NOMO-1 treated with dmso at 0.1 percent for 144 hours (cell line): Measurements from ENCODE around the gene LRRC45.

Source experiments
- DNase-seq: peaks from one replicate; lab custom pipeline; 2025; ENCODE audit not compliant: unreplicated experiment; lab: John Stamatoyannopoulos, UW

The LRRC45 gene

DNA sequence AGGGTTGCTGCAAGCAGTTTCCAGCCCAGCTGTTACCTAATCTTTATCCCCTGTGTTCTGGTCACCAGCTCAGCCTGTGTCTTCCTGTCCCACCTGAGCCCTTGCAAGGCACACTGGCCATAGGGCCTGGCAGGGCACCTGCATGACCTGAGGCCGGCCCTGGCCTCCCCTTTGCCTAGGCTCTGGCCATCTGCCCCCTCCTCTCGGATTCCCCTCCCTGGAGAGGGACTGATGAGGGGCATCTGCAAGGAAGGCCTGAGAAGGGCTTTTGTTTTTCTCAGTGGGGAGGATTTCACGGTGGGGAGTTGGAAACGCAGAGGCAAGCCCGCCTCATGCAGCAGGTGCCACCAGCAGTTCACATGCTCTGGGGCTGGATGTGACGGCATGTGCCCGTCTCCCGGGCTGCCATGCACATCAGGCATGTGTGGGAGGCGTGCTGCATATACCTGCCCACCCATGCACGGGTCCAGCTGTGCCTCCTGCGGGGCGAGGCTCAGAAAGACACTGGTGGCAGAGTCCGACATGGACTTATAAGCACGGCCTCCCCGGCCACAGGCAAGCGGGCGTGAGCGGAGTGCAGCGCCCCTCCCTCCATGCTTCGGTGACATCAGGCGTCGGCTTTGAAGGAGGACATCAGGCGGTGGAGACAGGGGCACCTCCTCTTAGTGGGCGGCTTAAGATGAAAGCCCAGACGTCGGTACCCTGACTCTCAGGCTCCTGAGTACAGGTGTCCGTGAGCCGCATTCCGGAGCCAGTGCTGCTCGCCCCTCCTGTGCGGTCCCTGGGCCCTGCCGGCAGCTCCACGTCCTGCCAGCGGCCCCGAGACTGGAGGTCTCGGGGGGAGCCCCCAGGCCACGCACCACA lies 29.1 kb upstream of the LRRC45 start:
- no peak for DNase-seq

DNA sequence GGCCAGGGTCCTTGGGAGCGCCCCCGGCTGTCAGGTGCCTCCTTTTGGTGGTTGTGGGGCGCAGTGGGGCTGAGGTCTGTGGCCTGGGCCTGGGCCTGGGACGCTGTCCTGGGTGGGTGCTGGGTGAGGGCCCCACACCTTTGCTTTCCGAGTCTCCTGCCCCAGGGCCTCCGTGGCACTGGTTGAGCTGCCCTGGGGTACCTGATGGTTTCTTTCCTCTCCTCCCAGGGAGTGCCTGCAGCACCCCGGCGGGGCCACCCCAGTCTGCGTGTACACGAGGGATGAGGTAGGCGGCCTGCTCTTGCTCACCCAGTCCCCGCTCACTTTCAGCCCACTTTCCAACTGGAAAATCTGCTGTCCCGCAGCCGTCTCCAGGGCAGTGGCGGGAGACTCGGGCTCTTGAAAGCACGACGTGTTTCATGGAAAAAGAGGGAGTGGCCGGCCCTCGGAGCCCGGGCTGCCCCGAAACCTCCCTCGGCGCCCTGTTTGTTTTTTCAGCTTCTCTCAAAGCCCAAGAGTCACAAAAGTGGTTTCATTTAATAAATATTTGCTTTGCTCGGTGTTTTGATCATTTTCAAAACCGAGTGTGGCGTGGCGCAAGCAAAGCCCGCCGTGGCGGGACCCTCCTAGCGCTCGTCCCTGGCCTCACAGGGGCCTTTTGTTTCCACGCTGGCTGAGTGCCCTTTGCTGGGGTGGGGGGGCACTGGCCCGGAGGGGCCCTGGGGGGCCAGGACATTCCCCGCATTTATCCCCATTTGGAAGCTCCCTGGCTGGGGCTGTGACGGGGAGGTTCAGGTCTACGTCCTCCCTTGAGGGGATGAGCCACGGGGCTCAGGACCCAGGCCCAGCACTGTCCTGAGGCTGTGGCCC lies 28.3 kb upstream of the LRRC45 start:
- DNase-seq: no peak

DNA sequence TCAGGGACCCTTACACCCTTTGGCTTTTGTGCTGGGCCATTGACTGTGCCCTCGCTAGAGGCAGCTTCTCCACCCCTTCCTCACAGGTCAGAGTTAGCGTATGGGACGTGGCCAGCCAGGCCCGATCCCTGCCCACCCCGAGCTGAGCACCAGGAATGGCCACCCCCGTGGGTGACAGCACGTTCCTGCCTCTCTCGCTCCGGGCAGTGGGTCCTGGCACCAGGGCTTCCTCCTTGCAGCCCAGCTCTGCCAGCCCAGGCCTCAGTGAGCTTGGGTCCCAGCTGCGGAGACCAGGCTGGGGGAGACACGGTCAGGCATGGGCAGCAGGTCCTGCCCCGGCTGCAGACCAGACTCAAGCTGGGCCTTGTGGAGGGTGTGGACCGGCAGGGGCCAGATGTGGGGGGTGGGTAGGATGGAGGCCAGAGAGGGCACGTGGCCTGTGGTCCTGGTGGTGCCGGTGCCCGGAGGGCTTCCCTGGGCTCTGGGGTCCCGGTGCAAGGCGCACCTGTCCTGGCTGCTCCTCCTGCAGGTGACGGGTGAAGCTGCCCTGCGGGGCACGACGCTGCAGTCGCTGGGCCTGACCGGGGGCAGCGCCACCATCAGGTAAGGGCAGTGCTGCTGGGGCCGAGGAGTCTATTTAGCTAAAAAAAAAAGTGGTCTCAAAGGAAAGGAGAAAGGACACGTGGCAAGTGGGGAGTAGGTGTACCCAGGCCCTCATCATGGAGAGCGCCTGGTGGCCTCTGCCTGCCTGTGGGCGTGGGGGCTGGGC lies 27.5 kb upstream of the LRRC45 start:
- no peak for DNase-seq

DNA sequence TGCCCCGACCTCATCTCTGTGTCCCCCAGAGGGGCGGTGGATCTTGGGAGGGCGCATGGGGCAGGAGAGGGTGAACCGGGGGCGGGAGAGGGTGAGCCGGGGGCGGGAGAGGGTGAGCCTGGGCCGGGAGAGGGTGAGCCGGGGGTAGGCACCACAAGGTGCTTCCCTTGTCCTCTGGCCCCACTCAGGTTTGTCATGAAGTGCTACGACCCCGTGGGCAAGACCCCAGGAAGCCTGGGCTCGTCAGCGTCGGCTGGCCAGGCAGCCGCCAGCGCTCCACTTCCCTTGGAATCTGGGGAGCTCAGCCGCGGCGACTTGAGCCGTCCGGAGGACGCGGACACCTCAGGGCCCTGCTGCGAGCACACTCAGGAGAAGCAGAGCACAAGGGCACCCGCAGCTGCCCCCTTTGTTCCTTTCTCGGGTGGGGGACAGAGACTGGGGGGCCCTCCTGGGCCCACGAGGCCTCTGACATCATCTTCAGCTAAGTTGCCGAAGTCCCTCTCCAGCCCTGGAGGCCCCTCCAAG lies 26.8 kb upstream of the LRRC45 start:
- DNase-seq: no peak

DNA sequence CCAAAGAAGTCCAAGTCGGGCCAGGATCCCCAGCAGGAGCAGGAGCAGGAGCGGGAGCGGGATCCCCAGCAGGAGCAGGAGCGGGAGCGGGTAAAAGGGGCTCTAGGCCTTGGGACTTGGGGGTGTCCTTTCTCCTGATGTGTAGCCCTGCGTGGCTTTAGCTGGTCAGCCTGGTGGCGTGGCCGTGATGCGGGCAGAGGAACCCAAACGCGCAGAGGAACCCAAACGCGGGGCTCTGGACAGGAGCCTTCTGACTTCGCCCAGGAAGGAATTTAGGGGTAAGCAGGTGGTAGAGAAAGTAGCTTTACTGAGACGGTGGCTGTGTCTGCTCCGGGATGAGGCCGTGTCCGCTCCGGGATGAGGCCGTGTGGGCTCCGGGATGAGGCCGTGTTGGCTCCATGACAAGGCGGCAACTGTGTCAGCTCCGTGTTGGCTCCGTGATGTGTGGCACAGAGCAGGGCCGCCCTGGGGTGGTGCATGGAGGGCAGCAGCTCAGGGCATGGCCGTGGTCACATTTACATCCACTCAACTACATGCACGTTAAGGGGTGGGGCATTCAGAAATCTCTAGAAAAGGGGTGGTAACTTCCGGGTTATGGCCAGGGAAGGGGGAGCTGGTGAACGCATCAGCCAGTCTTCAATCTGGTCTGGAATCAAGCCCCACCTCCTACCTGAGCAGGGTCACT lies 26.2 kb upstream of the LRRC45 start:
- DNase-seq: no peak

DNA sequence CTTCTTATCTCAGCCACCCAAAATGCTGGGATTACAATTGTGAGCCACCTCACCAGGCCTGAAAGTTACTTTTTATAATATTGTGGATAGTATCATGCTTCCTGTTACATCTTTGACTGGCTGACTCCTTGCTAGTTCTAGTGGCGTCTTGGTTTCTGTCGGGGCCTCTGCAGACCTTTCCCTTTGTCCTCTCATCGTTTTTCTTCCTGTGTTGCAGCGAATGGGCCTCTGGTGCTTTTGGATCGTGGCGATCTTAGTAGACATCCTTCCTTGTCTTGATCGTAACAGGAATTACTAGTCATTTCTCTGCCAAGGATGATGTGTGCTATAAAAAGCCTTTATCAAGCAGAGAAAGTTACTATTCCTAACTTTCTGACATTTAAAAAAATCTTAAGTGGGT lies 24.9 kb upstream of the LRRC45 start:
- no peak for DNase-seq

DNA sequence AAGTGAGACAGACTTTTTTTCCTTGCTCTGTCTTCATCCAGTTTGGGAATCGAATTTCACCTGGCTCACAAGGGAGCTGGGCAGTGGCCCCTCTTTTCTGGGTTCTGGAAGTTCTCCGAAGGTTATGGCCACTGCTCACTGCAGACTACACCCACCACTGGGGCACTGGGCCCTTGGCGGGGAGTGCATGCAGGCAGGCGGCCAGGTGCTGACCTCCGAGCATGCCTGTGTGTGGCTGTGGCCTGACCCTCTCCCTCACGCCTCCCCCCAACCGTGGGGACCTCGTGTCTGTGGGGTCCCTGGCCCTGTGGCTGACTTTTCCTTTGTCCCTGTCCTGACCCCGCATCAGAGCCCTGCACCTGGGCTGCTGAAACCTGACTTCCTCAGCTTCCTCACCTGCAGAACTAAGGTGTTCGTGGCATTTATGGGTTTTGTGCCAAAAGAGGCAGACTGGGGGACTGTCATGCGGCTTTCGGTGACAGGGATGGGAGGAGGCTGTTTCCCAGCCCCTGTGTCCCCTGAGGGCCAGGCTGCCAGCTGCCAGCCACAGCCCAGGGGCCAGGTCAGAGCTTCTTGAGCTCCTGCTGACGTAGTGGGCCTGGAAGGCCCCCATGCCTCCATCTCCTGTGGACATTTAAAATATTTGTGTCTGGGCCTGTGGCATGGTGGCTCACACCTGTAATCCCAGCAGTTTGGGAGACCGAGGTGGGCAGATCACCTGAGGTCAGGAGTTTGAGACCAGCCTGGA lies 24.2 kb upstream of the LRRC45 start:
- no peak for DNase-seq

DNA sequence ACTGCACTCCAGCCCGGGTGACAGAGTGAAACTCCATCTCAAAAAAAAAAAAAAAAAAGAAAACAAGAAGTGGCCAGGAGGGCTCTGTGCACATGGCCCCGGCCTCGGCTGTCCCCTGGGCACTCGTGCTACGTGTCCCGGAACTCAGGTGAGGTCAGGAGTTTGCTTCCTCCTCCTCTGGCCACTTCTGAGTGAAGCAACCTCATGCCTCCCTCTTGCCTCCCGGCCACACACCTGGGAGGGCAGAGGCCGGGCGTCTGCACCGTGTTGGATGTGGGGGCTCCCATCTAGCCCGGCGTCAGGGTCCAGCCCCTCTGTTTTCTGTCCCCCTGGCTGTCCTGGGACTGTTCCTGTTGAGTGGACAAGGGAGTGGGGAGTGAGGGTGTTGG lies 23.5 kb upstream of the LRRC45 start:
- no peak for DNase-seq

DNA sequence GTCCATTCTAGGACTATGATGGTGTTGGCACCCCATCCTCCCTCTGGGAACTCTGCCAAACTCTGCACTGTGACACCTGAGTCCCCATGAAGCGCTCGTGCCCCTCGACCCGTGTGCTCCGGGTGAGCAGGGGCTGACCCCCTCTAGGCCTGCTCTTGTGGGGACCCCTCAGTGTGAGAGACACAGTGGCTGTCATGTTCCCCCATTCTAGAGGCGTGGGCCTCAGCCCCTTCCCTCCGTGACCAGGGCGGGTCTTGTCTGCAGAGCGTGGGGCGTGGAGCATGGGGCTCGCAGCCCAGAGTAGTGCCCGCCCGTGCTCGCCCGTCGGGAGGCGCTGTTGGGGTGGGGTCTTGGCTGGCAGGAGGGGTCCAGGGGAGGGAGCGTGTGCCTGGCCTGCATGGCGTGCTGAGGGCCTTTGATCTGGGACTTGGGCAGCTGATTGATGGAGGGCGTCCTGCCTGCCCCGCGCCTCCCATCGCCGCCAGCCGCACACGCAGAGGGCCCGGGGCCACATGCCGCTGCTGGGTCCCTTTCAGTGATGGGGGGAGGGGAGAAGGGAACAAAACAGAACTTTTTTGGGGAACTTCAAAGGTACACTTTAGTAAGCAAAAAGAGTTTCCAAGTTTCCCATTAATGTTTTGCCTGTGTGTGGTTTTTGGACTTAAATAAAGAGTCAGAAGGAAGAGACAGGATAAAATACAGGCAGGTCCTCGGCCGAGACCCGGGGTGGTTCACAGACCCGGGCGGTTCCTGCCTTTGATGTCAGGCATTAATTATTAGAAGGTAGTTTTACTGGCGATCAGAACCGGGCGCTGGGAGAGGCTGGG lies 22.9 kb upstream of the LRRC45 start:
- DNase-seq: no peak

DNA sequence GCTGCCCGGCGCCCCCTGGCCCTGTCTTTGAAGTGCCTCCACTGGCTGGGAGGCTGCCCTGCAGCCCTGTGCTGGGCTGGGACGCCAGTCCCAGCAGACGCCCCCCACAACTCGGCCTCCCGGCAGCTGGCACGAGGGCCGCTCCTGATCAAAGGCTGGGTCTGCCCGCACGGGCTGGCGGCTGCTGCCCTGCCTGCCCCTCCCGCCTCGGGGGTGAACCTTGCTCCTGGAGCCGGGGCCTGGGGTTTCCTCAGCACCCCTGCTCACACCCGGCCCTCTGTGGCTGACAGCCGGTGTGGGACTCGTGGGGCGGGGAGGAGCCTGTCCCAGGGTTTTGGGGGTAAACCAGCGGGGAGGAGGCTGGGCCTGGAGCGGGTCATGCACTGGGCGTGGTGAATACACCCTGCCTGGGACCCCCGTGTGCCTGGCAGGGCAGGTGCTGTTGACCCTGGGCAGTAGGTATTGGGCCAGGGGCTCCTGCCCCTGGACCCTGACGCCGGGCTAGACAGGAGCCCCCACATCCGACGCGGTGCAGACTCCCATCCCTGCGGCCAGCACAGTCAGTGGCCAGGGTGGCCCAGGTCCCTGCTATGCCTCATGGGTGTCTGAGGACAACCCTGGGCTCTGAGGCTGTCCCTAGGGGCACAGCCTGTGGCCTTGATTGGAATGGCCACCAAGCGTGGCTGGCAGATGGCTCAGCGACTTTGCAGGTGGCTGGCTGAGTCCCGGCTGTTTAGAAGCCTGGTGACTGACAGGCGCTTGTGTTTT lies 22.1 kb upstream of the LRRC45 start:
- no peak for DNase-seq

DNA sequence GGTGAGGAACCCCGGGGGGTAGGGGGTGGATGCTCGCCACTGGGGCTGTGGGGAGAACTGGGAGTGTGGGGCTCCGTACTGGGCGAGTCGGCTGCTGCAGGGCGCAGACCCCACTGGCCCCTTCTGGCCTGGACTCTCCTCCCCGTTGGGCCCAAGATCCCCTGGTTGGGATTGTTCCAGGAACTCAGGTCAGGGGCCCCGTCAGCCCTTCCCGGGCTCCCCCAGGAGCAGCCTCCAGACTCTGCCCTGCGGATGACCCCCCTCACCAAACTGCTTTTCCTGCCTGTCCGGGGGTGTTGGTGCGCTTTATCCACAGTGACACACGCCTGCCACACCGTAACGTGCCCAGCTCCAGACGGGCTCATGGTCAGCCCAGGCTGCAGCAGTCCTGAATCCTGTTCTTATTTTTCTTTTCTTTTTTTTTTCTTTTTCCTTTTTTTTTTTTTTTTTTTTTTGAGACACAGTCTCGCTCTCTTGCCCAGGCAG lies 21.5 kb upstream of the LRRC45 start:
- DNase-seq: no peak

DNA sequence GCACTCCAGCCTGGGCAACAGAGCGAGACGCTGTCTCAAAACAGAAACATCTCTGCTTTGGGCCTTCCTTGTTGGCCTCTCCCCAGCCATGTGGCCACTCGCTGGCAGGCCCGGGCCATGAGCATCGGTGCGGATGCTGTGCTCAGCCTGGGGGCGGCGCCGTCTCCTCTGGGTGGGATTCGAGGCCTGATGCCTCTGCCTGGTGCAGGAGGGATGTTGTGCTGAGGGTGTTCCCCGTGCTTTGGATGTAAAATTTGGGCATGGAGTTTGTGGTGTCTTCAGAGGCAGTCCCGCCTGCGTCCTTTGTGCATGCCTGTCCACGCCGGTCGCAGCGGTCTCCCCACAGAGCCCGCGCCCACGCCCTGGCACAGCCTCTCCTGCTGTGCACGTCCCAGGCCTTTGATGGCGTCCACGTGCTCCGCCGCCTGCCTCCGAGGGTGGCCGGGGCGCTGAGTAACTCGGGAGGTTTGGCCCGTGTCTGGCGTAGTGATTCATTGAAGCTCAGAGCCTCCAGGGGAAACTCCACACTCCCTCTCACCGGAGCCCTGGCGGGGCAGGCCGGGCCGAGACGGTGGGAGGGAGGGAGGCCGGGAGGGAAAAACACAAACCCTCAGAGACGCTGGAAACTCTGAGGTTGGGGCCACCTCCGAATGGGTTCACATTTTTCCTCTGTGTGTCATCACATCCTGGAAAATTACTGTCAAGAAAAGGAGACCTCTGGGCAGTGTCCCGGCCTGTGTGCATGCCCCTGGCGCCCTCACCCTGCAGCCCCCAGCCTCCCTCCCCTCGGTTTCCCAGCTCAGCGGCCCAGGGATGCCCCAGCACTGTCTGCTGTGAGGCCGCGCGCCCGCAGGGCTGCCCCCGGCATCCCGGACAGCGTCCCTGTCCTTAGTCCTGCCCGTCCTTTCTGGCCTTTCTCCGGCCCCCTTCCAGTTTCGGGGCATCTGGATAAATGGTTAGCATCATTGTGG lies 19.4 kb upstream of the LRRC45 start:
- no peak for DNase-seq

DNA sequence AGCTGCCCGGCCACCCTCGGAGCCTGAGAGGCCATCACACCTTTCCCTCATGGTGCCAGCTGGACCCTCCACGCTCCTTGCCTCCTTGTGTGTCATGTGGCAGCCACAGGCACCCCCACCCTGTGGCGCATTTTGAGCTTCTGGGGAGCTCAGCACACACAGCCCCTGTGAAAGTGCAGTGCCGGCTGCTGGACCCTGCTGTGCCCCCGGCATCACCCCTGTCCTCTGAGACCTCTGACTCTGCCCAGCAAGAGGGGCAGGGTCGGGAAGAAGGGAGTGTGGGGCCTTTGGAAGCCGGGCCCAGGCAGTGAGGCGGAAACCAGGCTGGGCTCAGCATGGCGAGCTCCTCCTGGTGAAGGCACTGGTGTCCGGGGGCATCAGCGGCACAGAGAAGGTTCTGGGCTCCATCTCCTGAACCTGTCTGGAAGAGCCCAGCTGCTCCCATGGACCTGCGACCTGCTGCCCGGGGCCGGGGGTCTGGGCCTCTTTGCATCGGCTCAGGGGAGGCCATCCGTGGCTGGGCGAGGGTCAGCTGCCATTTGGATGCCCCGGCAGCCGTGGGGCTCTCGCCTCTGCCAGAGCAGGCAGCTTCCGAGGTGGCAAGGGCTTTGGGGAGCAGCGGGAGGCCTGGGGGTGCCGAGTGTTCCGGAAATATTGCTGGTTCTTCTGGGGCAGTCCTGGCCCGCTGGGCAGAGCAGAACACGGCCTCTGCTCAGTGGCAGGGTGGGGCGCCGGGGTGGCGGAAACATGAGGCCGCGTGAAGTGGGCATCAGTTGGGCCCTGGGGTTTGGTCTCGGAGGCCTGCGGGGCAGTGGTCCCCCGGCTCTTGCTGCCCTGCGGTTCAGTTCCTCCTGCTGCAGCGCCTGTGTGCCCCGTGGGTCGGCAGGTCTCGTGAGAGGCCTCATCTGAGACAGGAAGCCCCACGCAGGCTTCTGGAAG lies 18.3 kb upstream of the LRRC45 start:
- DNase-seq: no peak

DNA sequence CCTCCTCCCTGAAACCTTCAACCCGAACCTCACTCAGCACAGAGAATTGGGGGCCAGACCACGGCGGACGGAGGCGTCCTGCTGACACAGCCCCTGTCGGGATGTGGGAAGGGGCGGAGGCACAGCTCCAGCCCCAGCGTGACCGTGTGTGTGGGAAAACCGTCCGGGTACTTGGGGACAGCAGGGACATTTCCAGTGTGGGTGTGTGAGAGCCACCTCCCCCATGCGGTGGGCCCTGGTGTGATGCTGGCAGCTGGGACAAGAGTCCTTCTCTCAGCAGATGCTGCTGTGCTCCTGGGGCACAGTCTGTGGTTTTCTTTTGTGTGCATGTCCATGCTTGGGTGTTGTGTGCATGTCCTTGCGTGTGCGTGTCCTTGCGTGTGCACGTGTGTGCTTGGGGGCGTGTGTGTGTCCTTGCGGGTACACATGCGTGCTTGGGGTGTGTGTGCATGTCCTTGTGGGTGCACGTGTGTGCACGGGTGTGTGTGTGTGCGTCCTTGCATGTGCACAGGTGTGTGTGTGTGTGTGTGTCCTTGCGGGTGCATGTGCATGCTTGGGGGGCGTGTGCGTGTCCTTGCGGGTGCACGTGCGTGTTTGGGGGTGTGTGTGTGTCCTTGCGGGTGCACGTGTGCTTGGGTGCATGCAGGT lies 17.3 kb upstream of the LRRC45 start:
- DNase-seq: no peak

DNA sequence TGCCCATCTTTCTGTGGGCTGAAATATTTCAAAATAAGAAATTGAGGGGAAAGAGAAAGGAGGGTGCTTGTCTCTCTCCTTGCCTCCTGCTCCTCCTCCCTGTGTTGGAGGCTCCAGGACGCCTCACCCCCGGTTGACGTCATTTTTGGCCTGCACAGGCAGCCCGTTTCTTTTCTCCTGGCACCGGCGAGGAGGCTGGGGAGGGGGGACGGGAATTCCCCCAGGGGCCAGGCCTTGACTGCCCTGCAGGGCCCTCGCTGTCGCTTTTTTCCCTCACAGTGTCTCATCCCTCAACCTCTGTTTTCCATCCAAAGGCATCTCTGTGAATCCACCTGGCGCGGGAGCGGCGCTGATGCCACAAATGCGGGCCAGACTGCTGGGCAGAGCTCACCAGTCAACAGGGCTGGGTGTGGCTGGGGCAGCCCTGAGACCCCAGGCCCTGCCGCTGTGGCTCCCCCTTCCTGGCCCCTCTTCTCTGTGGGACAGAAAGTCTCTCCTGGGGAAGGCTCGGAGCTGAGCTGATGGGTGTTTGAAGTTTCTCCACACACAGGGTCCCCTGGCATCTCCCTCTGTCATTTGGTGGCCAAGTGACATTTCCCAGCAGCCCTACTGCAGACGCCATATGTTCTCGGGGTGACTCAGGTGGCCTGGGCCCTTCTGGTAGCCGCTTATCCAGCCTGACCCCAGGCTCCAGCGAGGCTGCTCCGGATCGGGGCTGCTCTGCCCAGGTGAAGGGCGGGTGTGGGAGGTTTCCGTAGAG lies 16.5 kb upstream of the LRRC45 start:
- DNase-seq: no peak
